Inferior parietal cortex (tissue), 1 donor: ENCODE results near the gene LAPTM5.

Experiments
- DNase-seq: peaks from one replicate; pipeline ENCODE4 v3.0.0-alpha.2; 2016; ENCODE audit errors: extremely low spot score

The LAPTM5 gene

DNA sequence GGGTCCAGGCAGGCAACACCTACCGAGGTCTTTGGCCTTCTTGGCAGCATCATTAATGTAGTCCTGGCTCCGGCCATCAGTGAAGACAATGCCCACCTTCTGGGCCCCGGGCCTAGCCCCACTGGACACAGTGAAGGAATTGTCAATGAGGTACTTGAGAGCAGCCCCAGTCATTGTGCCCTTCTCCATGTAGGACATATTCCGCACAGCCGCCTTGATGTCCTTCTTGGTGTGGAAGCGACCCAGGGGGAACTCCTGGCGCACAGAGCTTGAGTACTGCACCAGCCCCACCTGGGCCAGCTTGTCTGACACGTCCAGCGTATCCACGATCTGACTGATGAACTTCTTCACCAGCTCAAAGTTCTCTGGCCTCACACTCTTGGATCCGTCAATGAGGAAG, 41.7 kb downstream of the LAPTM5 start:
- DNase-seq = no peak

DNA sequence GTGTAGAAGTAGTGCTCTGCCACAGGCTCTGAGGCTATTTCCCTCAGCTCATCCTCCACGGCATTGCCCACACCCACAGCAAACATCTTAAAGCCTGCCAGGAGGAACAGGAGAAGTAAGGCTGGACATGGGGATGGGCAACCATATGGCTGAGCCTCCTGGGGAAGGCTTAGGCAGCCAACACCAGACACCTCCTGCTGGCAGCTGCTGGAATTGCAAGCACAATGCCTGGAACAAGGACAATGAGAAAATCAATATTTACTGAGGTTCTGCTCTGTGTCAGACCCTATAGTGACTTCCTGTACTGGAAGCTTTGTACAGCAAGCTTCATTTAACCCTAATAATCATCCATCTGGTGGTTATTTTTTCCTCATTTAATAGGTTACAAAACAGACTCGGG, 42.4 kb downstream of the LAPTM5 start:
- DNase-seq = no peak

DNA sequence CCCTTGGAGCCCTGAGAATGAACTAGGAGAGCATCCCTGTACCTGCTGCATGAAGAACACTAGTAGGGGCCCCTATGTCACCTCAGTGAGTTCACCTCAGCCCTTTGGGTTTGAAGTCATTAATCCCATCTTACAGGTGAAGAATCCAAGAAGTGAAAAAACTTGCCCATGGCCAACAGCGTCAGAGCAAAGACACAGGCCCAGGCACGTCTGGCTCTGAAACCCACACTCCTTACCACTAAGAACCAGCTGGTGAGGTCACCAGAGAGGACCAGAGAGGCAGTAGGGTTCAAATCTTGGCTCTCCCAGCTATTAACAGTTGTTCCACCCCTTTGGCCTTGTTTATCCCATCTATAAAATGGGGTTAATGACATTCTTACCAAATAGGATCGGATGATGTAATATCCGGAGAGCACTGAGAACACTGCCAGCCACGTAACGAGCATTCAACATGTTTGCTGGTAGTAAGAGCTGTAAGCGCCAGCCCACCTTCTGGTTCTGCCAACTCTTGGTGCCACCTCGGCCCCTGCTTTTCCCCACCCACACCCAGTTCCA, 43.0 kb downstream of the LAPTM5 start:
- DNase-seq = no peak

DNA sequence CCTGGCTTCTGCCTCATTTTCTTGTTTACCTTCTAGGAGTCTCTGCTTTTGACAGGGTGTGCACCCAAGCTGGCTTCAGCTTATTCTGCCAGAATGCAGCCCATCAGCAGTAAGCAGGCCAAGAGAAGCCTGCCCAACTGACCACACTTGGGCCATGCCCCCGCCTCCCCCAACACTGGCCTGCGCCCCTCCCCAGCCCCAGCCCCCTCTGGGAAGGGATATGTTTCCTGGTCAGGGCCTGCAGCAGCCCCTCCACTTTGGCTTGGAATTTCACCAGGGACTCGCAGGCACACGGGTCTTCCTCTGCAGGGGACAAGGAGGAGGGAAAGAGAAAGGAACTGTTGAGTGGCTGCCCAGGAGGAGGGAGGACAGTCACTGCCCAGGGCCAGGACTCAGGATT, 43.5 kb downstream of the LAPTM5 start:
- no peak for DNase-seq

DNA sequence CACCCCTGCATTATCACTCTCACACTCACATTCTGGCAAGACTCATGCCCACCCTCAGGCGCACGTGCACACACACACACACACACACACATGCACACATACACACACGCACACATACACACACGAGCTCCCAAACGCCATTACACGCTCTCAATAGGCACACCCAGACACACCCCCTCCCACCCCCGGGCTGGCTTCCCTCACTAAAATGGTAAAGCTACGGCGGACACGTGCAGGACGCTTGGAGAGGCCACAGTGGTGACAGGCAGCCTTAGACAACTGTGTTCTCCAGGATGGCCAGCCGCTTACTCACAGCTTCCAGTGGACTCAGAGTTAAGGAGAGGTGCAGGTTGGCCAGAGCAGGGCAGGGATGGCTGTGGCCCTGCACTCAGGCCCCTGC, 44.3 kb downstream of the LAPTM5 start:
- DNase-seq = no peak

DNA sequence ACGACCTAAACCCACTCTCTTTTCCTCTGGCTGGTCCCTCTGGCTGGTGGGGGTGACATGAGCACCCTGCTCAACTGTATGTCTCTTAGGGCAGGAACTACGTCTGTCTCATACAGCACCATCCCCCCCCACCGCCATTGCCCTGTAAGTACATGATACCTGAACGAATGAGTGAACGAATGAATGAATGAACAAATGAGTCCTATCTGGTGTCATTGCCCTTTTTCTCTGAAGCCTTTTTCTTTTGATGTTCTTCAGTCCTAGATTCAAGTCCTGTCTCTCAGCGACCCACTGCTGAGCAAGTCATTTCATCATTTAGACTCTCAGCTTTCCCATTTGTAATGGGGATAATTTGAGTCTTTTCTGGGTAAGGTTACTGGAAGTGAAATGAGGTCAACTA, 45.0 kb downstream of the LAPTM5 start:
- no peak for DNase-seq

DNA sequence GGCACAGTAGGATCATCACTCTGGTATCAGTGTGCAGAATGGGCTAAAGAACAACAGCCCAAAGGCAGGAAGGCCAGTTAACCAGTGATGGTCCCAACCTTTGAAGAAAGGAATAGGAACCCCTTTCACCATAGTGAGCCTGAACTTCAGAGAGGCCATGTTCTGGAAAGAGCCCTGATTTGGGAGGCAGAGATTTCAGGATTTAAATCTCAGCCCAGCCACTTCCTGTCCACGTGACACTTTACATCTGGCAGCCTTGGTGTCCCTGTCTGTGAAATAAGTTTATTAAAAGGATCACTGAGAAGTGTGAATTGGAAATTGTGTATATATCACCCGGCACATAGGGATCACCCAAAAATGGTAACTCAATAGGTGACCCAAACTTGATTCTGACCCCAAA, 47.2 kb downstream of the LAPTM5 start:
- DNase-seq = no peak

DNA sequence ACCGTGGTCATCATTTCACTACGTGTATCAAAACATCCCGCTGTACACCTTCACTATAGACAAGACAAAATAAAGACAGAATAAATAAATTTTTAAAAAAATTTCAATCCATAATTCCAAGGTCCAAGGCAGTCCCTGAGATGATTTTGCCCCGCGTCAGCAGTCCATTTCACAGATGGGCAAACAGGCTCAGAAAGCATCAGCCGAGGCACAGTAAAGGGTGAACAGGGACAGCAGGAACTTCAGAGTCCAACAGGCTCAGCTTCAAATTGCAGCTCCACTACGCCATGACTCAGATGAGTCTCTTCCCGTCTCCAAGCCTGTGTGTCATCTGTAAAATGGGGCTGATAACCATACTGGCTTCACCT, 49.2 kb downstream of the LAPTM5 start:
- DNase-seq = no peak

DNA sequence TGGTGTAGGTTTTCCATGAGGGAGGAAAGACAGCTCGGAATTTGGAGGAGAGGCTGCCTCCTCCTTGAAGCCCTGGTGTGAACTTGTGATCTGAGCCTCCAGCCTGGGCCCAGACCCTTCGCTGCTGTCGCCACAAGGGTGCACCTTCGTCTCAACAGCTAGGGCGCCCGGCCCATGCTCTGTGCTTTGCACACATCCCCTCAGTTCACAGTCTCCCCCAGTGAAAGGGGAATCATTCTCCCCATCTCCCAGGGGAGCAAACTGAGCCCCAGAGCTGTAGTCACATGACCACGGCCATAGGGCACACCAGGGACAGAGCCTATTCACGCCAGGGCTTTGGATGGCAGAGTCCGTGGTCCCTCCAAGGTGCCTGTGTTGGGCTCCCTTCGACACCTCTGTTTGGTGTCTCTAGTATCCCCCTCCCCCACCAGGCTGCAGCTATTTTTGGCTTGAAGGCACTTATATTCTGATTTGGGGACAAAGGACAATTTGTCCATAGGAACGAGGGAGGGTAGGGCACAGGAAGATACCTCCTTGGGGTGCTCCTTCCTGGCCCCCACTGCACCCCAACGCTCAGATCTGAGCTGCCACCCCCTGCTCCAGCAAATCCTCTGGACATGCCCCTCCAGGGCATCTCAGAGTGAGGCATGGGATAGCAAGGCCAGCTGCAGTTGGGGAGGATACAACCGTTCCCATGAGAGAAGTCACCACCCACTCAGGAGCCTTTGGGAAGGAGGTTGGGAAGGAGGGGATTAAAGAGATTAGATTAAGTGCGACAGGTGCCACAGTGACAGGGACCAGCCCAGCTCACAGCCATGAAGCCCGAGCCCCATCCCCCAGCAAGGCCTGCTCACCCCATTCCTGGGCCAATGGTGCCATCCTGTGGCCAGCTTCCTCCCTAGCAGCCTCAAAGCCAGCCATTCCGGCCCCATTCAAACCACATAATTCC, 49.9 kb downstream of the LAPTM5 start:
- DNase-seq = peak; percentile 87

DNA sequence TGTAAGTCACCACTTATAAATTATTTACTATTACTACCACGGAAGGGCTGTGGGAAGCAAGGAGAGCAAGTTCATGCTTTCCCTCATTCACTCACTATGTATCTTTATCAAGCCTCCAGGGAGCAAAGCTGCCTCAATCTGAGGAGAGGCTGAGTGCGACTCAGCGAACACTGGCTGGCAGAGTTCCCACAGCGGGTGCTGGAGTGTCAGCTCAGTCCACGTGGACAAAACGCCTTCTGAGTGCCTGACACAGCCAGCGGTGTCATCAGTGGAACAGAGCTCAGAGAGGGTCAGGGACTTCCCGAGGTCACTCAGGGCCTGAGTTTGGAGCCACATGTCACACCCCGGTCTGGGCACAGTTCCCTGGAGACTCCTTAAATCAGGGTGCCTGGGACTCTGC, 51.0 kb downstream of the LAPTM5 start:
- DNase-seq = peak; percentile 29

DNA sequence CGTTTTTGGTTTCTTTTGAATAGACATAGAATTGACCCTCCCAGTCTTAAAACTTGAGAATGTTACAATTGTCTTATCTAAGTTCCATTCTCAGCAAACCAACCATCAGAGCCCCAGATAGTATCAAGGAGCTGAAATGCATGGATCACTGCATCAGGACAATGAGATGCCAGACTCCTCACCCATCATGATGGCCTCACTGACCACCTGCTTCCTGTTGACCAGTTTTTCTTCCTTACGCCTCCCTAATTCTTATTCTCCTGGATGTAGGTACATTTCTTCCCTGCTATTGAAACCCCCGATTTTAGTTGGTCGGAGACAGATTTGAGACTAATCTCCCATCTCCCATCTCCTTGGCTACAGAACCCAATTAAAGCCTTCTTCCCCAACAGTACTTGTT, 51.9 kb downstream of the LAPTM5 start:
- DNase-seq = no peak

DNA sequence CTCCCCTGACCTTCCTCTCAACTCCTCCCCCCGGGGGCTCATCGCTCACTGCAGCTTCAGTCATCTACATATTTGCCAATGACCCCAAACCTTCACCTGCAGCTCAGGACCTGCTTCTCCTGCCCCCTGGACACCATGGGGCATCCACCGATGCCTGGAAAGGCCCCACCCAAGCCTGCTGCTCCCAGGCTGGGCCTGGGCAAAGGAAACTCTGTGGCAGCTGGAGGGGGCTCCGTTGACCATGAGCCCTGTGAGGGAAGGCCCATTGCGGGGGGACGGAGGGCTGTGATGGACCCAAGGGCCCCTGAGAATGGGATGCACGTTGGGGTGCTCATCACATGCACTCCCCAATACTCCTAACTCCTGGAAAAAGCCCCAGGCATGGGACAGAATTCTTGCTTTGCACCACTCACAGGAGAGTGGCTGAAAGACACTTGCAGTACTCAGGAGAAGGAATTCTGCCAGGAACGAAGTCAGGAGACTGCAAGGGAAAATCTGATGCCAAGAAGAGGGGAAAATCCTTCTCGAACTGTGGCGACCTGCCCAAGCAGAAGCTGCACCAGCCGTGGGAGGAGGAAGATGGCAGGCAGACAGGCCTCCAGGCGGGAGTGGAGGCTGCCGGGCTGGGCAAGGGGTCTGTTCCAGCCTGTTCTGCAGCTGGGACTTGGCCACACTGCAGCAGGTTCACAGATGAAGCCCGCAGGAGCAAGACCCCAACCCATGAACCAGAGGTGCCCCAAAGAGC, 52.6 kb downstream of the LAPTM5 start:
- peak; percentile 34 for DNase-seq

DNA sequence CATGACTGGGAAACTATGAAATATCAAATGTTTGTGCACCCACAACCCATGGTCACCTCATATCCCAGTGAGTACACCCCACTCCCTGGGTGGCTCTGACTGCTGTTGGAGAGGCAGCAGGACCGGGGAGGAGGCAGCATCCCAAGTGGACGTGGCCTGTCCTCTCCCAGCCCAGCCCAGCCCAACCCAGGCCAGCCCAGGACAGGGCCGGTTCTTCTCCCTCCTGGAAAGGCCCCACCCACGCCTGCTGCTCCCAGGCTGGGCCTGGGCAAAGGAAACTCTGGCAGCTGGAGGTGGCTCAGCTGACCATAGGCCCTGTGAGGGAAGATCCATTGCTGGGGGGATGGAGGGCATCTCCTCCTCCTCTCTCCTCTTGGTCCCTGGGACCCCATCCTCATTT, 53.3 kb downstream of the LAPTM5 start:
- no peak for DNase-seq

DNA sequence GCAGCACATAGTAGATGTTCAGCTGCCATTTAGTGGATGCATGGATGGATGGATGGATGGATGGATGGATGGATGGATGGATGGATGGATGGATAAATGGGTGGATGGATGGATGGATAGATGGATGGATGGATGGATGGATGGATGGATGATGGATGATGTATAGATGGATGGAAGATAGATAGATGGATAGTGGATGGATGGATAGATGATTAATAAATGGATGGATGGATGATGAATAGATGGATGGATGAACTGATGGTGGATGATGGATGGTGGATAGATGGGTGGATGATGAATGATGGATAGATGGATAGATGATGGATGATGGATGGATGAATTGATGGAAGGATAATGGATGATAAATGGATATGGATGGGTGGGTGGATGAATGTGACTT, 54.8 kb downstream of the LAPTM5 start:
- DNase-seq = no peak

DNA sequence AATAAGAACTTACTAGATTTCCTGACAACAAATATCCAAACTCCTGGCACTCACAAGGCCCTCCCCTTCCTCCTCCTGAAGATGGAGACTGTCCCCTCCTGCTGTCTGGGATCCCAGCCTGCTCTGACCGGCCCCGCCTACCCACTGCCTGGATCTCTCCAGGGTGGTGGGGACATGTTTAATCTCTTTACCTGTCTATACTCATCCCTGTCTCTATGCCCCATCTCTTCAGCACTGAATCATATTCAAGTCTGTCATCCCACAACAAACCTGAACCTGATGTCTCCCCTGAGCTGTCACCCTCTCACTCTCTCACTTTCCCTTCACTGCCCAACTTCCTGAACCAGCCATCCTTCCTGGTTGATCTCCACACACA, 56.3 kb downstream of the LAPTM5 start:
- no peak for DNase-seq

DNA sequence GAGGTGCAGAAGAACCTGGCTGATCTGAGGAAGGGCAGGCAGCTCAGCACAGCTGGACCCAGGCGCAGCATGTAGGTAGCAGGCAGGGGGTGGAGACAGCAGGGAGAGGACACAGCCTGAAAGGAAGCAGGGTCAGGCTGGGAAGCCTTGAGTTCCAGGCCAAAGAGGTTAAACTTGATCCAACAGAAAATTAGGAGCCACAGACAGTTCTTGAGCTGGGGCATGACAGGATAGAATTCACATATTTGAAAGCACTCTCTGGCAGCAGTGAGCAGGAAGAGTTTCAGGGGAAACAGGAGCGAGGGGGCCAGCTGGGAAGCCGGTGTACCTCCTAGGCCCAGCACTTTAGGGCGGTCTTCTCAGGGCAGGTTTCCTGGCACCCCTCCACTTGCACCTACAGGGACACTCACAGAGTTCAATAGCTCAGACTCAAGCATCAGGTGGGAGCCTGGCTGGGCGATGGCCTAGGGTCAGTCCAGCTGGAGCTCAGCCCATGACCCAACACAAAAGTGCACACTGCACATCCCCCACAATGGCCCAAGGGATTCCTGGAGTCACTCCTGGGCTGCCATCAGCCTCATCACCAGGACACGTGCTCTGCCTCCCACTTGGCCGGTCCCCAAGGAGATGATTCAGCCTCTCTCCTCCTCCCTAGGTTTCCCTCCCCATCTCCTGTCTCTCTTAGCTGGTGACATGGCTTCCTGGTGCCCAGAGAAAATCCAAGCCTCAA, 56.9 kb downstream of the LAPTM5 start:
- DNase-seq = no peak

DNA sequence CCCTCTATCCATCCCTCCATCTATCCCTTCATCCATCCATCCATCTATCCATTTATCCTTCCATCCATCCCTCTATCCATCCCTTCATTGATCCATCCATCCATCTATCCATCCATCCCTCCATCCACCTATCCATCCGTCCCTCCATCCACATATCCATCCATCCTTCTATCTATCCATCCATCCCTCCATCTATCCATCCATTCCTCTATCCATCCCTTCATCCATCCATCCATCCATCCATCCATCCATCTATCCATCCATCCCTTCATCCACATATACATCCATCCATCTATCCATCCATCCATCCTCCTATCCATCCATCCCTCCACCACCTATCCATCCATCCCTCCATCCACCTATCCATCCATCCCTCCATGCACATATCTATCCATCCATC, 57.8 kb downstream of the LAPTM5 start:
- DNase-seq = no peak

DNA sequence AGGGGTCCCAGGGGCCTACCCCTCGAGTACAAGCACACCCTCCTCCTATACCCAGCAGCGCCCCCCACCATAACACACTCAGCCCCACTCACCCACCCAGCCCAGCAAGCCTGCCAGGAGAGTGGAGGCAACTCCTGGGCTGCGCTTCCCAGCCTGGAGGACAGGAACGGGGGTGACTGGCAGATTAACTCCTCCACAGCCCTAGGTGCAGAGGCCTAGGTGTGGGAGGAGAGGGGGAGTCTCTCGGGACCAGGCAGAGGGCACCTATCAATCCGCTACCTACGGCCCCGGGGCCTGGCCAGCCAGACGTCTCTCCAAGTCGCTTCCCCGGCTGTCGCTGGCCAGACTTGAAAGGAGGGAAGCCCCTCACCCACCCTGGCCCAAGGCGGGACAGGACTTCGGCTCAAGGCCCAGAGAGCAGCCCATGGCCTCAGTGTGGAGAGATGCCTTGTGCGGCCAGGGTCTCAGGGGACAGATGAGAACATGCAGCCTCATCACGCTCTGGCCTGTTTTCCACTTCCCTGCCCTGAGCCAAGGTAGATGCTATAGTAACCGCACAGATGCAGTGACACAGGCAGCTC, 59.1 kb downstream of the LAPTM5 start:
- DNase-seq = no peak

DNA sequence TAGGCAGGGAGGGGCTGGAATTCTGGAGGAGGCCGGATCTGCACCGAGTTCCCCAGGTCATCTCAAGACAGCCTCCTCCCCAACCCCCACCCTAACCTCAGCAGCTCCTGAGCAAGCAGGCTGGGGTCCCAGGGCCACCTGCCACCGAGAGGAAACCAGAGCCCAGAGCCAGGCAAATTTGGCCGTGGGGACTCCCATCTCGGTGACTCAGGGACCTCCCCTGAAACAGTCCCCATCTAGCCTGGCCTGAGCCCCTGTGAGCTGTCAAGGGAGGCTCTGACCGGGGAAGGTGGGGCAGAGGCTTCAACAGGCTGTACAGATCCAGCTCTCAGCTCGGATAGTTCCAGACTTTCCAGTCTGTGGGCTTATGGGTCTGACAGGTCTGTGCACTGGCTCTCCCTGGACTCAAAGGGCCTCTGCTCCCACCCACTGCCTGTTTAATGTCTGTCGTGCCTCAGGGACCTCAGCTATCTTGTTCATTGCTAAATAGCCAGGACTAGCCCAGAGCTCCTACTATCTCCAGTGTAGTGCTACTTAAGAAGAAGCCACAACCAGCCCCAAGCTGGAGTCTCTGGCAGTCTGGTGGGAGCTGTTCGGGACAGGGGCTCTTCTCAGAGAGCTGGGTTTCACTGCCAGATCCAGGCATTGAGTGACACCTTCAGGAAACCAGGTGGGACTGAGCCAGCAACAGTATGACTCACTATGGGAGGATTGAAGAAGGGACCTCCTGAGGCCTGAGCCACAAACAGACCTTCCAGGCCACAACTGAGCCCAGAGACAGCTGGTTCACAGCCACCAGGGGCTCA, 59.8 kb downstream of the LAPTM5 start:
- no peak for DNase-seq

DNA sequence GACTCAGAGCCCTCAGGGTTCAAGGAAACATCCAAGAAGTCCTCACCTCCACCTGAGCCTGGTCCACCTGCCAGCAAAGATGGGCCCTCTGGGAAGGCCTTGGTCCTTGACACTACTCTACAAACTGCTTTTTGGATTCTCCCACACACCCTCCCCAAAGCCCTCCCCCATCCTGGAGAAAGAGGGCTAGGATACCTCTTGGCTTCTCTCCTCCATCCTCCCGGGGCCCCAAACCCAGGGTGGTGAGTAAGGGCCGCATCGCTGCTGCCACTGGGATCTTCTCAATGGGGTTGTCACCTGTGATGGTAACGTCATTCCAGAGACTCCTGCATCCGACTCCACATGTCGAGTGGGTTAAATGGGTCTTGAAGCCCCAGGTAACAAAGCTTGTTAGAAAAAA, 60.7 kb downstream of the LAPTM5 start:
- DNase-seq = no peak

DNA sequence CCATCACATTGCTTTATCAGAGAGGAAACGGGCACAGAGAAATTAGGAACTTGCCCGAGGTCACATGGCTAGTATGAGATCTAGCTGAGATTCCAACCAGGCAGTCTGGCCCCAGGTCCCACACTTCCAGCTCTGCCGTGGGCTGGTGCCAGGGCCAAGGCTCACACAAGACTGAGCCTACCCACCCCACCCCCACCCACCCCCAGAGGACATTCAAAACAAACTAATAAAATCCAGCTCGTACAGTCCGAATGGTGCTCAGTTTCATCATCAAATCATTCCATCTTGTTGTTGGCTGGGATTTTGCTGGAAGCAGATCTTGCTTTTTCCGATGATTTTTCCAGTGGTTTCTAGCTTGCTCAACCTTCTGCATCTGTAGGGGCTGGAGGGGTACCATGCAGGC, 62.1 kb downstream of the LAPTM5 start:
- DNase-seq = no peak
